Measurements from ENCODE around the gene FOXD4L1.
"Not testable (repeated sequence)": the region's sequence is repeated elsewhere in the genome, so short reads cannot be mapped to it uniquely, and the experiment has no call there.

Gene FOXD4L1

GRCh38 chr2:113498365-113498764, at the start of gene FOXD4L1:
FOXD4L1 (plus strand) TSS chr2:113498665; CDS start chr2:113499257, 592 bp downstream.
- not testable (repeated sequence) for DNase-seq (ENCODE audit: low read depth in 2 of 3, low spot score in 2 of 3)

- not testable (repeated sequence) for DNase-seq (ENCODE audit: low read depth in 2 of 3, low spot score in 2 of 3)
Observed at GRCh38 chr2:113465770-113466169, 32.7 kb upstream of the FOXD4L1 start.

GRCh38 chr2:113476688-113477368, 21.6 kb upstream of the FOXD4L1 start:
- not testable (repeated sequence) for DNase-seq (ENCODE audit: low read depth in 2 of 3, low spot score in 2 of 3)

GRCh38 chr2:113496527-113496926, 1.9 kb upstream of the FOXD4L1 start:
- not testable (repeated sequence) for DNase-seq (ENCODE audit: low read depth in 2 of 3, low spot score in 2 of 3)

DNA sequence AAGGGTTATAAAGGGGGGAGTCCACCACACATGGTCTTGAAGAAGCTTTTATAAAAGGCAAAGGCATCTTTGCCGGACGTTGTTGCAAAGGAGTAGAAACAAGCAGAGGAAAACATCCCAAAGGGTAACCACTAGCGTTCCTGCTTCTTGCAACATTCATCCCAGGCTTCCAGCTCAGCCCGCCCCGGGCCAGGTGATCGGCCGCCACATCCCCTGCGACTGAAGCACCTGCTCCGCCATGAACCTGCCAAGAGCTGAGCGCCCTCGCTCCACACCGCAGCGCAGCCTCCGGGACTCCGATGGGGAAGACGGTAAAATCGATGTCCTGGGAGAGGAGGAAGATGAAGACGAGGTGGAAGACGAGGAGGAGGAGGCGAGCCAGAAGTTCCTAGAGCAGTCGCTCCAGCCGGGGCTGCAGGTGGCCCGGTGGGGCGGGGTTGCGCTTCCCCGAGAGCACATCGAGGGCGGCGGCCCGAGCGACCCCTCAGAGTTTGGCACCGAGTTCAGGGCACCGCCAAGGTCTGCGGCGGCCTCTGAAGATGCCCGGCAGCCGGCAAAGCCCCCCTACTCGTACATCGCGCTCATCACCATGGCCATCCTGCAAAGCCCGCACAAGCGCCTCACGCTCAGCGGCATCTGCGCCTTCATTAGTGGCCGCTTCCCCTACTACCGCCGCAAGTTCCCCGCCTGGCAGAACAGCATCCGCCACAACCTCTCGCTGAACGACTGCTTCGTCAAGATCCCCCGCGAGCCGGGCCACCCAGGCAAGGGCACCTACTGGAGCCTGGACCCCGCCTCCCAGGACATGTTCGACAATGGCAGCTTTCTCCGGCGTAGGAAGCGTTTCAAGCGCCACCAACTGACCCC, 787 bp downstream of the FOXD4L1 start:
- DNase-seq (ENCODE audit: low read depth in 2 of 3, low spot score in 2 of 3), result not testable (repeated sequence)

DNA sequence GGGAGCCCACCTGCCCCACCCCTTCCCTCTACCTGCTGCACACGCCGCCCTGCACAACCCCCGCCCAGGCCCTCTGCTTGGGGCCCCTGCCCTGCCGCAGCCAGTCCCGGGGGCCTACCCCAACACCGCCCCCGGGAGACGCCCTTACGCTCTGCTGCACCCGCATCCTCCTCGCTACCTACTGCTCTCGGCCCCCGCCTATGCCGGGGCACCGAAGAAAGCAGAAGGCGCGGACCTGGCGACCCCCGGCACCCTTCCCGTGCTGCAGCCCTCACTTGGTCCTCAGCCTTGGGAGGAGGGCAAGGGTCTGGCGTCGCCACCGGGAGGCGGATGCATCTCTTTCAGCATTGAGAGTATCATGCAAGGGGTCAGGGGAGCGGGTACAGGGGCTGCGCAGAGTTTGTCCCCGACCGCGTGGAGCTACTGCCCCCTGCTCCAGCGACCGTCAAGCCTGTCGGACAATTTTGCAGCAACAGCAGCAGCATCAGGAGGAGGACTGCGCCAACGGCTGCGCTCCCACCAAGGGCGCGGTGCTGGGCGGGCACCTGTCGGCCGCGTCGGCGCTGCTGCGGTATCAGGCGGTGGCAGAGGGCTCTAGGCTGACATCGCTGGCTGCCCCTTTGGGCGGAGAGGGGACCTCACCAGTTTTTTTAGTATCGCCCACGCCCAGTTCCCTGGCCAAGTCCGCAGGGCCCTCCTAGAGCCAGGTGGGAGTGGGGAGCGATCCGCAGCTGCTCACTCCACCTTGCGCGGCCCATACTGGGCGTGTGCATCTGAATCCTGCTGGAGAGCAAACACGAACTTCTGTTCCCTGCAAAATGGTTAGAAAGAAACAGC, 1.6 kb downstream of the FOXD4L1 start:
- not testable (repeated sequence) for DNase-seq (ENCODE audit: low read depth in 2 of 3, low spot score in 2 of 3)

- DNase-seq (ENCODE audit: low read depth in 2 of 3, low spot score in 2 of 3), result not testable (repeated sequence)
Observed at GRCh38 chr2:113500723-113501038, 2.2 kb downstream of the FOXD4L1 start.

DNA sequence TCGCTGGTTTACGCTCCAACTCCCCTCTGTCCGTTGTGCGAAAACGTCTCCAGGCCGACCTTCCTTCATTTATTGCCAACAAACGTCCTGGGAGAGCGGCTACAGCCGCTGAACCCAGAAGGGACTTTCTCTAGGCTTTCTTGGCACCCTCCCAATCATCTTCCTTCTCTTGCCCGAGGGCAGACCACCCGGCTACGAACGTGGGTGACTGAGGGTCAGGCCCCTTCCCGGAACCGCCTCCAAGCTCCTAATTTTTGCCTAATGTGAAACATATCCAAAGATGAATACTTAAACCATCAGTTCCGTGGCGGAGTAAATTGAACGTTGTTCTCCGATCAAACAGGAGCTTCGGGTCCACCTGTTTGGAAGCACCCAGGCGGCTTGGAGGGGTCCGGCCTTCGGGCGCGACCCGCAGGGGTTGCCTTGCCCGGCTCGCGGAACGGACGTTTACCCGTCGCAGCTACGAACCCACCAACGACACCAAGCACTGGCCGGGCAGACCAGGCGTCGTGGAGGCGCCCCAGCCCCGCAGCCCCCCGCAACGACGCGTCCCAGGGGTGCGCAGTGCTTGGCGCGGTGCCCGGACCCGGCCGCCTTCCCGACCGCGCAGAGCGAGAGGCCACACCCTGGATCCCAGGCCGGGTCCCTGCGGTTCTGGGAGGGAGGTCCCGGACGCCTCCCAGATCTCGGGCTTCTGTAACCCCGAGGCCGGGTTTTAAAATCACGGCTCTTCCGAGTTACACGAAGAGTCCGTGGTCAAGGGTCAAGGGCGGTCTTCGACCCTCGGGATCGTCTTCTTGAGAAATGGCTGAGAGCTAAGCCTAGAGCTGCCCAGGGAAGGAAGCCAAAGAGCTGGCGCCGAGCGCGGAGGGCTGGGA, 4.0 kb downstream of the FOXD4L1 start:
- DNase-seq (ENCODE audit: low read depth in 2 of 3, low spot score in 2 of 3), result not testable (repeated sequence)

- DNase-seq (ENCODE audit: low read depth in 2 of 3, low spot score in 2 of 3), result not testable (repeated sequence)
Observed at GRCh38 chr2:113503094-113504042, 4.9 kb downstream of the FOXD4L1 start.

GRCh38 chr2:113504081-113504480, 5.6 kb downstream of the FOXD4L1 start:
- not testable (repeated sequence) for DNase-seq (ENCODE audit: low read depth in 2 of 3, low spot score in 2 of 3)

DNA sequence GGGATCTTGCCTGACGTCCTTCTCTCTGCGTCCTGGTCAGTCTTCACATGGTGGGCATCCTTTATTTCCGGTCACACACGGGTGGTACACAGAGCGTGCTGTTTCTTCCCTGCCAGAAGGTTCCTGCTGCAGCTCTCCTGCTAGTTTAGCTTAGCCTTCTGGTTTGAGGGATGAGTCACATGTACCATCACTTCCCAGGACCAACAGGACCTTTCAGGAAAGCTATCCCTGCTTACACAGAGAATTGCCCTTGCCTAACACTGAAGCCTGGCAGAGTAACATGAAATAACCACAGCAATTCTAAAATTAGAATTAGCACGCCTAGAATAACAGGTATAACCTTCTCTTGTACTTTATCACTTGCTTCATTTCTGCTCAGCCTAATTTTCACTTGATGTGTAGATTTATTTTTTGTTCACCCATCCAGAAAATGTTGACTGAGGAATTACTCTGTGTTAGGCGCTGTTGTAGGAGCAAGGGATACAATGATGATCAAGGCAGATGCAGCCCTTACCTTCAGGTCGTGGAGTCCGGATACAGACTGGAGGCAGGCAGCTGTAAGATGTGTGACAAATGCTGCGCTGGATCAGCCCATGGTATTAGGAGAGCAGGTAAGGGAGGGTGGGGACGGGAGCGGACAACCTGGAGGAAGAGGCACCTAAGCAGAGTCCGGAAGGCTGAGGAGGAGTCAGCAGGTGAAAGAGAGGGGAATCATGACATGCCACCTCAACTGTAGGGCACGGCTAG, 9.1 kb downstream of the FOXD4L1 start:
- DNase-seq (ENCODE audit: low read depth in 2 of 3, low spot score in 2 of 3), result not testable (repeated sequence)

GRCh38 chr2:113508187-113508586, 9.7 kb downstream of the FOXD4L1 start:
- DNase-seq (ENCODE audit: low read depth in 2 of 3, low spot score in 2 of 3), result not testable (repeated sequence)

GRCh38 chr2:113510913-113511312, 12.4 kb downstream of the FOXD4L1 start:
- DNase-seq (ENCODE audit: low read depth in 2 of 3, low spot score in 2 of 3), result not testable (repeated sequence)

DNA sequence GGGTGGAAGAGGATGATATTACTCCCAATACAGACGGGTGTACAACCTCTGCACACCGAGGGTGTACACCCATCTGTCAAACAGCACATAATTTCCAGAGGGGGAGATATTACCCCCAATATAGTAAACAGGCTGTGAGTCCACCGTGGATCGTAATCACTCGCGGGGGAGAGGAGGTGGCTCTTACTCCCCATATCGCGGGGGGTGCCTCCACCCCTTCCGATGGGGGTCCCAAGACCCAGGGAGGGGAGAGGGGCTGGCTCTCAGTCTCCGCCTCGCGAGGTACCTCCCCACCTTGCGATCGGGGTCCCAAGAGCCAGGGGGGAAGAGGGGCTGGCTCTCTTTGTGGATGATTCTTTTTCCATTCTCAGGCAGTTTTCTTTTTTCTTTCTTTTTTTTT, 13.4 kb downstream of the FOXD4L1 start:
- not testable (repeated sequence) for DNase-seq (ENCODE audit: low read depth in 2 of 3, low spot score in 2 of 3)

DNA sequence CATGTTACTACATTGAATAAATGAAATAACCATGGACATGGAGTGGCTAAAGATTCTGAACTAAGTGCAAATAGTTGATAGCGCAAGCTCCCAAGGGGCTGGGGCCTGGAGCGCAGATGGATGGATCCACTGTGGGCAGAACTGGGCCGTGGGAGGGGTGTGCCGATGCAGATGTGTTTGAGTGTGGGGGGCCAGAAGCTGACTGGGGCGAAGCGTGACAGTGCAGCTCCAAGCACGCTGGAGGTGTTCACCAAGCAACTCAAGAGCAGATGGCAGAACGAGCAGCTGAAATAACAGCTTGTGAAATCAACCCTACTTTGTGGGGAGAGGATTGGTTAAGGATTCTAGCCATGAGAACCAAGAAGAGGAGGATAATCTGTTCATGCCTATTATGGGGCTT, 17.0 kb downstream of the FOXD4L1 start:
- not testable (repeated sequence) for DNase-seq (ENCODE audit: low read depth in 2 of 3, low spot score in 2 of 3)

DNA sequence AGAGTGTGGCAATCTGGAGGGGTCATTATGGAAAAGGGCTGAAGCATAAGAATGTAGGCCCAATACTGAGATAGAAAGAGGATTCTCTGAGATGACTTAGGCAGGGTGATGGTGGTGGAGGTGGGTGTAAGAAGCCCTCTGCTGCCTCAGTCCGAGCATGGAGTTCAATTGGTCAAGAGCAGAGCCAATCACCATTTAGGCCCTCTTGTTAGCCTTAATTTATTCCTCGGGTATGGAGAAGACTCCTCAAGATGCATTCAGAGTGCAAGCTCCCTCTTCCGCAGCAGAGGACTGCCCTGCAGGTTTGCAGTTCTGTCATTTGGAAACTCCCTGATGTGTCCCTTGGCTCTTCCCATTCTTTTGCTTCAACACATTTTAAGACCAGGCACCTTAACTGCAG, 17.5 kb downstream of the FOXD4L1 start:
- not testable (repeated sequence) for DNase-seq (ENCODE audit: low read depth in 2 of 3, low spot score in 2 of 3)

DNA sequence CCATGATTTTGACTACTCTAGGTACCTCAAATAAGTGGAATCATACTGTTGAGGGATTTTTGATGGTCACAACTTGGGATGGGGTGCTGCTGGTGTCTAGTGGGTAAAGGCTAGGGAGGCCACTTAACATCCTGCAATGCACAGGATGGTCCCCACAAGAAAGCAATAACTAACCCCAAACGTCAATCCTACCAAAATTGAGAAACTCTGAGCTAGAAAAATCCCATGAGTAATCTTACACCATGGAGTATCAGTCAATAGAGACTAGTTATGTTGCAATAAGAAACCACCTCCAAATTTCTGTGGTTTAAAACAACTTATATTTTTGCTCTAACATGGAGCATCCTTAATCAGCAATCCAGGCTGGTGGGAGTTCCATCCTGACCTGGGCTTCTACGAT, 18.6 kb downstream of the FOXD4L1 start:
- not testable (repeated sequence) for DNase-seq (ENCODE audit: low read depth in 2 of 3, low spot score in 2 of 3)

DNA sequence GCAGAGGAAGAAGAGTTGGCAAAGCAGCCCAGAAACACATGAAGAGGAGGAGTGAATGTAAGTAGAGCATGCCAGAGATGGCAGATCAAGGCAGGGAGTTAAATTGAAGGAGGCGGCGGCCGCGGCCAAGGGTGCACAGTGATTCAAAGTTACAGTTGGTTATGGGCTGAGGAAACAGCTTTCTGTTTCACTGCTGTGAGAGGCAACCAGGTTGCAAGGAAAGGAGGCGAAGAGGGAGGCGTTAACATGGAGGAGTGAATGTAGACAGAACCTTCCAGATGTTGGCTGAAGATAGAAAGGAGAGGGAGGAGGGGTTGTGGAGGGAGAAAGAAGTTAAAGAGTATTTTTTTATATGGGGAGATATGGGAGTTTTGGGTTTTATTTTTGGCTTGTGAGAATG, 22.4 kb downstream of the FOXD4L1 start:
- DNase-seq (ENCODE audit: low read depth in 2 of 3, low spot score in 2 of 3), result not testable (repeated sequence)

Measured in activated CD8-positive, alpha-beta memory T cell treated with anti-CD3 and anti-CD28 coated beads for 48 hours (primary cell).